ENCODE measurements around the gene KIAA0930.

The KIAA0930 gene

GRCh38 chr22:45204241-45204640, 36.5 kb downstream of the KIAA0930 start:
- ATAC-seq = no peak

GRCh38 chr22:45203150-45203951, 37.3 kb downstream of the KIAA0930 start:
- no peak for ATAC-seq
- TF ChIP-seq CSRNP3 (CRISPR knock-in tag; IDR thresholded peaks at IDR 0.05) = no peak
- TF ChIP-seq ZFP30 (CRISPR knock-in tag; IDR thresholded peaks at IDR 0.05) = no peak
- TF ChIP-seq BACH2 (CRISPR knock-in tag; IDR thresholded peaks at IDR 0.05; ENCODE audit: borderline replicate concordance) = no peak
- no peak for TF ChIP-seq OSR1 (CRISPR knock-in tag; IDR thresholded peaks at IDR 0.05)
- TF ChIP-seq ZNF8 (CRISPR knock-in tag; IDR thresholded peaks at IDR 0.05) = no peak
- no peak for TF ChIP-seq TCF4 (CRISPR knock-in tag; IDR thresholded peaks at IDR 0.05; ENCODE audit: borderline replicate concordance)
- no peak for TF ChIP-seq ZFP3 (CRISPR knock-in tag; IDR thresholded peaks at IDR 0.05)
- no peak for TF ChIP-seq ZNF70 (CRISPR knock-in tag; IDR thresholded peaks at IDR 0.05)
- TF ChIP-seq ISL1 (CRISPR knock-in tag; IDR thresholded peaks at IDR 0.05) = no peak
- no peak for TF ChIP-seq PATZ1 (CRISPR knock-in tag; IDR thresholded peaks at IDR 0.05; ENCODE audit: borderline replicate concordance)
- TF ChIP-seq ARNTL (CRISPR knock-in tag; IDR thresholded peaks at IDR 0.05; ENCODE audit: borderline replicate concordance, low read depth) = no peak
- no peak for TF ChIP-seq ESRRG (CRISPR knock-in tag; IDR thresholded peaks at IDR 0.05)
- no peak for TF ChIP-seq GLIS3 (CRISPR knock-in tag; IDR thresholded peaks at IDR 0.05)
- TF ChIP-seq POU6F1 (CRISPR knock-in tag; IDR thresholded peaks at IDR 0.05; ENCODE audit: borderline replicate concordance, low read depth) = no peak

More at GRCh38 chr22:45204241-45204640, 36.5 kb downstream of the KIAA0930 start:
- TF ChIP-seq TOX (CRISPR knock-in tag; IDR thresholded peaks at IDR 0.05; ENCODE audit: borderline replicate concordance) (no peak), ISL1 (CRISPR knock-in tag; IDR thresholded peaks at IDR 0.05) (no peak), ZFP30 (CRISPR knock-in tag; IDR thresholded peaks at IDR 0.05) (no peak), CSRNP3 (CRISPR knock-in tag; IDR thresholded peaks at IDR 0.05) (no peak), OSR1 (CRISPR knock-in tag; IDR thresholded peaks at IDR 0.05) (no peak), ESRRG (CRISPR knock-in tag; IDR thresholded peaks at IDR 0.05) (no peak), POU6F1 (CRISPR knock-in tag; IDR thresholded peaks at IDR 0.05; ENCODE audit: borderline replicate concordance, low read depth) (no peak), ZNF565 (CRISPR knock-in tag; conservative IDR thresholded peaks at IDR 0.05; ENCODE audit: low read depth) (no peak), CREB5 (CRISPR knock-in tag; IDR thresholded peaks at IDR 0.05; ENCODE audit: low read depth) (no peak), ARNTL (CRISPR knock-in tag; IDR thresholded peaks at IDR 0.05; ENCODE audit: borderline replicate concordance, low read depth) (no peak), ZNF8 (CRISPR knock-in tag; IDR thresholded peaks at IDR 0.05) (no peak), GLIS3 (CRISPR knock-in tag; IDR thresholded peaks at IDR 0.05) (no peak), TCF4 (CRISPR knock-in tag; IDR thresholded peaks at IDR 0.05; ENCODE audit: borderline replicate concordance) (no peak), PATZ1 (CRISPR knock-in tag; IDR thresholded peaks at IDR 0.05; ENCODE audit: borderline replicate concordance) (no peak), SNAI2 (CRISPR knock-in tag; IDR thresholded peaks at IDR 0.05) (no peak), ZNF70 (CRISPR knock-in tag; IDR thresholded peaks at IDR 0.05) (no peak)

Data from SK-N-SH treated with all-trans-retinoic acid at 6 μM for 48 hours (cell line).